GM18909 (cell line): ENCODE data around the gene PTPN9.
"Not testable (repeated sequence)": the region's sequence is repeated elsewhere in the genome, so short reads cannot be mapped to it uniquely, and the experiment has no call there.

Experiments used
- ATAC-seq: cut with Tn5 transposase; IDR thresholded peaks from one replicate; pipeline ENCODE4 v1.9.1; 2021; ENCODE audit warnings: mild to moderate bottlenecking; ENCODE audit not compliant: unreplicated experiment, poor library complexity

Gene PTPN9

DNA sequence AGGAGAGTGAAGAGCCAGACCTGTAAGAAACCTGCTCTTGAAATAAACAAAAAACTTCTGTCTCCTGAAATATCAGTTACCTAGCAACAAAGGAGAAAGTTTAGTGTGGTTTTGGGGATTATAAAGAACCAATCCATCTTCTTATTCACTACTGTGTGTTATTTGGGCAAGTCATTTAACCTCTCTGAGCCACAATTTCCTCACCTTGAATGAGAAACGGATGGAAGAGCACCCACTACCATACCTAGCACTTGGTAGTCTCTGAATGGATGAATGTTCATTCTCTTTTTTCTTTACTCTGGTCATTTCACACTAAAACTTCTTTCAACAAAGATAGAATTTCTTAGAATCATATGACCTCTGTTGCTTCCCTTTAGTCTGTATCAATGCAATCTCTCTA lies 45.2 kb downstream of the PTPN9 start:
- ATAC-seq, result no peak

DNA sequence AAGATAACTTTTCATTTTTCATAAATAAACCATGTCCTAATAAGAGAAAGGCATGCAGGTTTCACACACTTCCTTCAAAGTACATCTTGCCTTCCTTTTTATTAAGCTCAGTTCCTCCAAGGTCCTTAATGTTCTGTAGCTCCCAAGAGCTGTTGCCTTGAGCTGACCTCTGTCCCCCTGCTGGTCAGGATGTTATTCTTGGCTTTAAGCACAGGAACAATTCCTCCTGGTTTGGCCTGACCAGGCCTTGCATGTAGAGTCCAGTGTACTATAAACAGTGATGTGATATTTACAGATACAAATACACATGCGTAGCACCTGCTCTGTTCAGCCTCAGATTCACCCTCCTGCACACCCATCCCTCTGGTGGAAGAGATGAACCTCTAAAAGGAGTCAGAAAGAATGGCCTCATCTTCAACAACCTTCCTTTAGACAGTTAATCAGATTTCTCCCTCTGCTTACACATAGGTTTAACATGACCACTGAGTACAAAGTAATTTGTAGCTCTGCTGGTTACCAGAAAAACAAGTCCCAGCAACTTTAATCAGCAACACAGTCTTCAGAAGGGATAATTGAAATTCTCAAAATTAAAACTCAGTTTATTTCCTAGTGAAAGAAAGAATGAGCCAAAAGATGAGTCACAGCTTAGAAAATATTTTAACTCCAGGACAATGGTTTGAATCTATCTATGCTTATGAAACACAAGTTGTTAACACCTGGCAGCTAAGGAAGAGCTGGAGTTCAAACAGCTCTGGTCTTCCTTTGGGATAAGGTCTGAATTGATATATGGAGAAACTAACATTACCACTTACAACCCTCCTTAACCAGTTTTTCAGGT lies 46.5 kb downstream of the PTPN9 start:
- no peak for ATAC-seq

DNA sequence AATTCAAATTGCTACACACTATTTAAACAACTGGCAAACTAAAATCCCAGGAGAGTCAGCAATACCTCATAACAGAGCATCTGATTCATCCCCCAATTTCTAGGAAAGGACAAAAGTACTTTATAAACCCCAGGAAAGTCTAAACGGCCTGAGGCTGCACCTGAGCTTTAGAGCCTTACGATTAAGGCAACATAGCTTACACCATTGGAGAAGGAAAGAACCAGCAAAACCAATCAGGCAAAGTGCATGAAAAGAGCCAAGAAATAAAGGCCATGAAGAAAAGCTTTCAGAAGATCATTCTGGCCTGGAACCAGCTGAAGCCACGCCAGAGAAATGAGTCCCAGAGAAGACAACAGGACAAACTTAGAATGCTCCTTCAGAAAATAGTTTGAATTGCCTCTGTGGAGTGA lies 48.1 kb downstream of the PTPN9 start:
- ATAC-seq, result no peak

DNA sequence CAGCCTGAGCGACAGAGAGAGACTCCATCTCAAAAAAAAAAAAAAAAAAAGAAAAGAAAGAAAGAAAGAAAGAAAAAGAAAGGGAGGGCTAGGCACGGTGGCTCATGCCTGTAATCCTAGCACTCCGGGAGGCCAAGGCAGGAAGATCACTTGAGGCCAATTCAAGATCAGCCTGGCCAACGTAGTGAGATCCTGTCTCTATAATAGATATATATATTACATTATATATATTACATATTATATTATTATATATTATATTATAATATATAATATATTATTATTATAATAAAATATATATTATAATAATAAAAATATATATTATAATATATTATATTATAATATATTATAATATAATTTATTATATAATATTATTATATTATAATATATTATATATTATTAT lies 48.9 kb downstream of the PTPN9 start:
- no peak for ATAC-seq

DNA sequence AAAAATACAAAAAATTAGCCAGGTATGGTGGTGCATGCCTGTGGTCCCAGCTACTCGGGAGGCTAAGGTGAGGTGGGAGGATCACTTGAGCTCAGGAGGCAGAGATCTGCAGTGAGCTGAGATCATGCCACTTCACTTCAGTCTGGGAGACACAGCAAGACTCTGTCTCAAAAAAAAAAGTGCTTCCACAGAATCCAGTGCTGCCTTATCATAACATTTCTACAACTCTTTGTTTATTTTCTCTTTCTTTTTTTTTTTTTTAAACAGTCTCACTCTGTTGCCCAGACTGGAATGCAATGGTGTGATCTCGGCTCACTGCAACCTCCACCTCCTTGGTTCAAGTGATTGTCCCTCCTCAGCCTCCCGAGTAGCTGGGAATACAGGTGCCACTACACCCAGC lies 53.4 kb downstream of the PTPN9 start:
- not testable (repeated sequence) for ATAC-seq

DNA sequence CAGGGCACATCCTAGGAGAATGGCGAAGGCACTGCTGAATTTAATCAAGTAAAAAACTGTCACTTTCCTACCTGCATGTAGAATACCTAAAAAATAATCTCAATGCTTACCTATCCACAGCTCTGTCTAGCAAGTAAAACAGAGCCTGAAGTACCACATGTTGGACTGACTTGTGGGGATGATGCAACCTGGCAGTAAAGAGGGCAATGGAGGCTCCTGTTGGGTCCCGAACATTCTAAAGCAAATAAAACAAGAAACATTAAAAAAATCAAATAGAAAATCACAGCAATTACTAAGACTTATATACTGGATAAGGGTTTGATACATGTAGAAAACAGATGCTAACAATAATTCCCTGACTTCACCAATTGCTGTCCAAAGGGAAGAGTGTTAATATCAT lies 56.1 kb downstream of the PTPN9 start:
- ATAC-seq, result no peak

DNA sequence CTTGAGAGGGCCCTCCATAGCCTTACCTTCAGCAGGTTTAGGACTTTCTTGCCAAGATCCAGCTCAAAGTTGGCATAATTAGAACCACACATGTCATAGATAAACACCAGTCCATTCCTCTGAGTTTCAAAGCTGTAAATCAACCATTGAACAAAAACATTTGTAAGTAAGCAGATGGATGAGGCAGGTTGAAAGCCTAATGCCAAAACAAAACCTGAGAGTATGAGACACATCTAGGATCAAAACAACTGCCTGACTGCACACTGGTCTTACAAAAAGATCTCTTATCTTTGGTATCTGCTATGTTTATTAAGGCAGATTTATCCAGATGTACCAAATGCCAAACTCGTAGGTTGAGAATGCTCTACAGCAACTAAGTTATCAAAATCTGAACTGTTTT lies 61.9 kb downstream of the PTPN9 start:
- no peak for ATAC-seq

DNA sequence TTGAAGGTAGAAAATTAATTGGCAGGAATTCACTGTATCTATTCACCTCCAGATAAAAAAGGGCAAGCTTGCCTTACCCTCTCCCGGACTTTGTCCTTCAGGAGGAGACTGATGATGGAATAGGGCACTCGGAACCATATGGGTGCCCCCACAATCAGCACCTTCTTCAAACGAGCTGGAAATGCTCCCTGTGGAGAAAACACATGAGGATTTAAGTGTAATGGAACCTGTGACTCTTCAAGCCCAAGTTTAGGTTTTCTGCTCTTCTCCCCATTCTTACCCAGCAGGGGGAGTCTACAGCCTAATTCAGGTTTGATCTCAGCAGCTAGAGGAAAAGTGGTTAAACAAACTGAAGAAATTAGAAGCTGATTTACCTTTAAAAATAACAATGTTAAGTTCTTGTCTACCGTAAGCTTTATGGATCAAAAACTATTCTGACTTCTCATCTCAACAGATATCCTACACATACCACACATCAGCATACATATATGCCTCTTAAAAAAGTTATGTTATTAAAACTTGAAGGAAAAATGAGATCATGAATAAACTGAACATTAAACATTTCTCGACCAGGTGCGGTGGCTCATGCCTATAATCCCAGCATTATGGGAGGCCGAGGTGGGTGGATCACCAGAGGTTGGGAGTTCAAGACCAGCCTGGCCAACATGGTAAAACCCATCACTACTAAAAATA lies 70.1 kb downstream of the PTPN9 start:
- no peak for ATAC-seq

DNA sequence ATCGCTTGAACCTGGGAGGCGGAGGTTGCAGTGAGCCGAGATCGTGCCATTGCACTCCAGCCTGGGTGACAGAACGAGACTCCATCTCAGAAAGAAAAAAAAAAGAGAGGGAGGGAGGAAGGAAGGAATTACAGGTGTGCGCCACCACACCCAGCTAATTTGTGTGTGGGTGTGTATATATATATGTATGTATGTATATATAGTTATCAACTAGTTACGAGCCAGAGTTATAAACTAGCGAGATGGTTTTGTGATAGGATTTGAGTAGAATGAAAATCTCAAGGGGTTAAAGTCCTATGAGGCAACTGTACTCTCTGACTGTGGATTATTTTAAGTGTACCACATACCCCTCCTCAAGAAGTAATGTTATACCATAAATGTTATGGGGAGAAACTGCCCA lies 76.8 kb downstream of the PTPN9 start:
- ATAC-seq, result no peak

DNA sequence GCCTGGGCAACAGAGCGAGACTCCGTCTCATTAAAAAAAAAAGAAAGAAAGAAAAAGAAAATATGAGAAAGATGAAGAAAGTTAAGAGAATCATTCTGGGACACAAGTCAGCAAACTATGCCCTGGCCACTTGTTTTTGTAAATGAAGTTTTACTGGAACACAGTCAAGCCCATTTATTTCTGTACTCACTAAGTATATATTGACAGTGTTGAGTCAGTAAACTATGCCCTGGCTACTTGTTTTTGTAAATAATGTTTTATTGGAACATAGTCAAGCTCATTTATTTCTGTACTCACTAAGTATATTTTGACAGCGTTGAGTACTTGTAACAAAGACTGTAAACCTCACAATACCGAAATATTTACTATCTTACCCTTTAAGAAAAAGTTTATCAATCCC lies 85.4 kb downstream of the PTPN9 start:
- no peak for ATAC-seq

DNA sequence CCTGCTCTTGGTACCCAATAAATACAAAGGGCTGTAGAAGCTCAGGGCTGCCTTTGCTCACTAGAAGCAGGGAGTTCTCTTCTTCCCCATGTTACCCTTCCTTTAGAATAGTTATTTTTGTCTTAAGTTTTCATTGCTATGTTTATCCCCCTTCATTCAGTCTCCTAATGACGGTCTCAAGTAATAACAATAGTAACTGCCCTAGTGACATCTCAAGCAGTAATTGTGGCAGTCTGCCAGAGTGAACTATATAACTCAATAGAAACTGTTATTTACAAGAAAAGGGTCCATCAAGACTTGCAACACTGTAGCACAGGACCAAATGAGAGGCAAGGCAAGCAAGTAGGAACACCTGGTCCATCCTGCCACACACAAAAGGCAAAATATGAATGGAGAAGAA lies 95.2 kb downstream of the PTPN9 start:
- no peak for ATAC-seq

DNA sequence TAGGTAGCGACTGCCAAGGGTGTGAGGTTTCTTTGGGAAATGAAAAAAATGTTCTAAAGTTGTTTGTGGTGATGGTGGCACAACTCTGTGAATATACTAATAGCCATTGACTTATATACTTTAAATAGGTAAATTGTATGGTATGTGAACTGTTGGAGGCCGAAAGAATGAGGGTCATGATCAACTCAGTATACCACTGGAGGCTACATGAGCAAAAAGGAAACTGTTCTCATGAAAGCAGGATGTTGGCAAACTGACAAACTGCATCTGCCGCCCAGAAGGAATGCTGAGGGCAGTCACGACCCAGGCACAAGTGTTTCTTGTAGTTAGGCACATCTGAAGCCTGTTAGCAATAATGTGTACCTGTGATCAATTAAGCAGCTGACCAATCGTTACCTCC lies 95.6 kb downstream of the PTPN9 start:
- ATAC-seq, result not testable (repeated sequence)

DNA sequence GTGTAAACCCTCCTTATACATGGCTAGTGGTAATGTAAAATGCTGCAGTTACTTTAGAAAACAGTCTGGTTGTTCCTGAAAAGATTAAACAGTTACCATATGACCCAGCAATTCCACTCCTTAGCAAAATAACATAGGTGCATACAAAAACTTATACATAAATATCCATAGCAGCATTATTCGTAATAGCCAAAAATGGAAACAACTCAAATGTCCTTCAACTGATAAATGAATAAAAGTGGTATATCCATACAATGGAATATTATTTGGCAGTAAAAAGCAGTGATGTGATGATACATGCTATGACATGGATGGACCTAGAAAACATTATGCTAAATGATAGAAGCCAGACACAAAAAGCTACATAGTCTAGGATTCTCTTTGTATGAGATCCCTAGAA lies 96.0 kb downstream of the PTPN9 start:
- ATAC-seq, result no peak

DNA sequence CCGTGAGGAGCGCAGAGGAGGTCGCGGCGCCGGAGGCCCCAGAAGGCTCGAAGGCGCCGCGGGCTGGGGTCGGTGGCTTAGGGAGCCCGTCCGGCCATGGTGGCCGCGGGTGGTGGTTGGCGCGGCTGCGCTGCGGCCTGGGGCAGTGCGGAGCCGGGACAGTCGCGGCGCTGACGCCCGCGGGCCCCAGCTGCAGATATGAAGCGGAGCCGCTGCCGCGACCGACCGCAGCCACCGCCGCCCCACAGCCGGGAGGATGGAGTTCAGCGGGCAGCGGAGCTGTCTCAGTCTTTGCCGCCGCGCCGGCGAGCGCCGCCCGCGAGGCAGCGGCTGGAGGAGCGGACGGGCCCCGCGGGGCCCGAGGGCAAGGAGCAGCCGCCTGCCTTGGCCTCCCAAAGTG lies 98.7 kb downstream of the PTPN9 start:
- not testable (repeated sequence) for ATAC-seq

DNA sequence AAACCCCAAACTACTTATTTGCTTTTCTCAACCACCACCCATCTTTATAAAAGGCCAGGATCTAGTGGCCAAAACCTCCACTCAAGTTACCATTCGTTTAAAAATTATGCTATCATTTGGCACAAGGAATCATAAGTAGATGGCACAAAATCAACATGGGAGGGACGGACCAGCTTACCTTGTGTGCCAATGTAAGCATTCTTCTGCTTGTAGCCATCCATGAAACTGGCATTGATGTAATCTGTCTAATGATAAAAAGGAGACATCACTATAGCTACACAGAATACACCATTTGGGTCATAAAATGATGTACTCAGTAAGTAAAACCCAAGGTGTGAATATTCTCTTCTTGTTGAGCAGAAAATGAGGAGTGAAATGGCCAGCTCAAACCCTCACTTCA lies 99.4 kb downstream of the PTPN9 start:
- no peak for ATAC-seq

DNA sequence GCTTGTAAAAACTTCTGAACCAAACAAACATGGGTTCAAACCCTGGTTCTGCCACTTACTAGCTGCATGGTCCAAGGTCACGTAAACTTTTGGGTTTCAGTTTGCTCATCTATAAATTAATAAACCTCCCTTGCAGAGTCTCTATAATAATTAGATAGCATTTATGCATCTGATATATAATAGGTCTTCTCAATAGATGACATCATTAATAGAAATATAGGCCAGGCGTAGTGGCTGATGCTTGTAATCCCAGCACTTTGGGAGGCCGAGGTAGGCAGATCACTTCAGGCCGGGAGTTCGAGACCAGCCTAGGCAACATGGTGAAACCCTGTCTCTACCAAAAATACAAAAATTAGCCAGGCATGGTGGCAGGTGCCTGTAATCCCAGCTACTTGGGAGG lies 102.0 kb downstream of the PTPN9 start:
- not testable (repeated sequence) for ATAC-seq

DNA sequence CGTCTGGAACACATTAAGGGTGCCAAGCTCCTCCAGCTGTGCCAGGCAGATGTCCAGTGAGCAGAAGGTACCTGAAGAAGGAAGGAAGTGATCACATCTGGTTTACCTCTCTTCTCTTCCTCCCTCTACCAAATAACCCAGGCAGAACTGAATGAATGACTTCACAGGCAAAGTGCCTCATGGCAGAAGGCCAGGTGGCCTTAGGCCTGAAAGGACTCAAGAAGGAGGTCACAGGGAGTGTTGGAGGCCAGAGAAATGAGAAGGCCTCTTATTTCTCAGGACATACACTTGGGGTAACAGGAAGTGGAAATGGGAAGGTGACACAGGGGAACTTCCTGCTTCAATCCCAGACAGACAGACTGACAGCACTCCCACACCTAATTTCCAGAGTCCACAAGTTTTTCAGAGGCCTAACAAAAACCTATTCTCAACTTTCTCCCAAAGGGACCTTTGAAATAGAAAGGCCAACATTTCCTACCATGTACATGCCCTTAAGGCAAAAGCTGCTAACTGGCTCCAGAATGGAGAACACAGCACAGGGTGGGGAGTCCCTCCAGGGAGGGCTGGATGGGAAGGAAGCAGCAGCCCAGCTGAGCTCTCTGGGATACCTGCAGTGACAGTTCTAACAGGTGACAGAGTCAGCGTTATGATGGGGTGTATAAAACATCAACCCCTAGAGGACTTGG lies 110.1 kb downstream of the PTPN9 start:
- no peak for ATAC-seq

DNA sequence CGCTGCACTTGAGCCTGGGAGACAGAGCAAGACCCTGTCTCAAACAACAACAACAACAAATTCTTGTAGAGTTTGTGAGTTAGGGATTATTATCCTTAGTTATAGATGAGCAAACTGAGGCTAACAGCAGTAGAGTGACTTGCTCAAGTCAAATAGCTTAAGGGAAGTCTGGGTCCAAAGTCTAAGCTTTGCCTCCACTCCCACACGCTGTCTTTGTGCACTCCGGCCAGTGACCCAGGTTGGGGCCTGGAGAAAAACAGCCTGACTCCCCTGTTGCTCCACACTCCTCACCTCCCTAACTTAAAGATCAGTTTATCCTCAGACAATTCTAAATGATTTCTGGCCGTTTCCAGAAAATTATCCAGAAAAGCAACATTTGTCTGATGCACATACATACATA lies 118.5 kb downstream of the PTPN9 start:
- no peak for ATAC-seq

DNA sequence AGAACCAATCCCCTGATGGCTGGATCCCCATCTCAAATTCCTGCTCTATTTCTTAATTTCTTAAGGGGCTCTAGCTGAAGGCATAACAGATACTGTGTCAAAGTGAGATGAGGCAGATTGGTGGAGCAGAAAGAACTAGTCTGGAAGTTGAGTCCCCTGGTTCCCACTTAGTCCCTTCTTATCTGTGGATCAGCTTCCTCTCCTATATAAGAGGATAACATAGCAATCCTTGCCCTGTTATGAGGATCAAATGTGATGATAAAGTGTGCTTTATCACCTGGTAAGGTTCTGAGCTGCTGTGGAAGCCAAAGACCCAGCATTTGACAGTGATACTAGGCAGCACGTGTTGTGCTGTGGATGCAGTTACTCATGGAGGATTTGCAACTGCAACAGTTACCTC lies 119.5 kb downstream of the PTPN9 start:
- ATAC-seq, result no peak

DNA sequence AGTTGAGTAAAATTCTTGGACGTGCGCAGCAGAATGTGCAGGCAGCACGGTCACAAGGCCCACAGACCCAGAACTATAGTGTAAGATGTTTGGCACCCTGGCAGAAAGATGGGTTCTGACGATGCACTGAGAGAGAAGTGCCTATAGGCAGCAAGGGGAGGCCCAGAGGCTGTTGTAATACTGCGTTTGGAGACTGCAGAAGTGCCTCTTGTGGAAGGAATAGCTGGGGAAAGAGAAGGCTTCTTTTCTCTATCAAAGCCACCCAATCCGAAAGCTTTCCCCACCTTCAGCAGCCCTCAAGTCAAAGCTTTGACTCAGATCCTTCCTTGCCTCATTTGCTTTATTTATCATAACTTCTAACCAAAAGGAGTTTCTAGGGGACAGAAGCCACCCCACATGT lies 122.4 kb downstream of the PTPN9 start:
- ATAC-seq, result no peak

DNA sequence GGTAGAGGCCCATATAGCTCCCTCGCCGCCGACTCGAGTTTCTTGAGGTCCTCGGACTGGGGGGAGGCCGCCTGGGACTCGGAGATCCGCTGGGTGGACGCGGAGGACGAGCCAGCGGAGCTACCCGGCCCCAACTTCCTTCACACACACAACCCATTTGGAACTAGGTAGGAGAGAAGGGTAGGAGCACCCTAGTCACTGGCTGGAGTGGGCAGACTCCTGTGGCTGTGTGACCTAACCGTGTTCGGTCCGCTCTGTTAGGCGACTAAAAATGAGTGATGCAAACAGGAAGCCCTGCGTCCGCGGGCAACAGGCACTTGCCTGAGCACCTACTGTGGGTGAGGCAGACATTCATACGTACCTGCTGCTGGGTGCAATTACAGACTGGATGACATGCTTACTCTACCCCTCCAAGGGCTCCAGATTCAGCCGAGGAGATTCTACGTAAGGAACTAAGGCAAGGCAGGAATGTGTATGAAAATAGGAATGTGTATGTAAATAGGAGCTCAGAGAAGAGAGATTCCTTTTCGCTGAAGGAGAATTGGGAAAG lies 123.1 kb downstream of the PTPN9 start:
- ATAC-seq, result no peak
